ENCODE measurements around the gene TMPRSS13. TPM values are rescaled to one million over a fixed set of nuclear protein-coding genes. Genes with fewer than 3 reads are reported as not detected.

TMPRSS13 gene
- total RNA-seq, 2 experiments from 2014 or later: 0.79 to 1.1 TPM

DNA sequence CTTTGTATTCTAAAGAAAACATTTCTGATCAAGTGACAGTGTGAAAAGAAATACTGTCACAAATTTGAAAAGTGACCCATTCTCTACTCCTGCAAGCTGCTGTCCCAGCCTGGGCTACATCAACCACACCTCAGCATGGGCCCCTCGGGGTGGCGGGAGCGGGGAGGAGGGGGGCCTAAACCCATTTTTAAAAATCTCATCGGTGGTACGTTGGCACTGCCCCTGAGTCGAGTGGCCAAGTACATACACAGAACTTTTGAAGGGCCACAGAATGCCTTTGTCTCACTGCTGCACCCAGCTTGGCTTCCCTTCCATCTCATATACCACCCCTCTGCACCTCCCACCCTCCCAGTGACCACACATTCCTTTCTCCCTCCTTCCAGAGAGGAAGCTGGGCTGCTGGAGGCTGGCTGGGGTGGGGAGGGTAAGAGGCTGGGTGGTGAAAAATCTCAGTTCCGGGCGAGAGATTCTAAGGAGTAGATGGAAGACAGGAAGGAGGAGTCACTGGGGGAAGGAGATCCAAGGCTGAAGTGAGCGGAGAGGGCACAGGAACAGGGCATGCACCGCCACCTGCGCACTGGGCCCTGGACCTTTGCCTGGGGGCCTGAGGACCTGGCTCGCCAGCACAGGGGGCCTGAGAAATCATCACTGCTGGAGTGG, 73.9 kb downstream of the TMPRSS13 start:
- Histone ChIP-seq H3K36me3 (ENCODE audit: insufficient read depth, low read length) (no peaks in the 10 kb centered on the region), H4K20me1 (ENCODE audit: insufficient read depth, low read length) (no peaks in the 10 kb centered on the region), H3K27ac (ENCODE audit: low read depth, low read length, poor library complexity, severe bottlenecking) (no peak overlapping the region), H3K9me2 (ENCODE audit: insufficient read depth, low read length) (no peaks in the 10 kb centered on the region), H3K4me2 (ENCODE audit: low read length) (no peak overlapping the region), H3K79me2 (ENCODE audit: insufficient read depth, low read depth, low read length) (no peaks in the 10 kb centered on the region), H3K4me1 (ENCODE audit: insufficient read depth, low read length, poor library complexity, severe bottlenecking) (no peaks in the 10 kb centered on the region), H3K4me3 (ENCODE audit: low read depth, low read length, poor library complexity, severe bottlenecking) (no peak overlapping the region), H2AFZ (ENCODE audit: low read length) (no peak overlapping the region), H3K9me3 (ENCODE audit: low read length) (no peaks in the 10 kb centered on the region)
- BruUV-seq (replicated peaks): no TSS peak
- ChIA-PET POLR2A (no interaction called here), CTCF (ENCODE audit: unreplicated experiment) (no interaction called here)
- DNase-seq (ENCODE audit: low spot score): no peak
- no peak for TF ChIP-seq EZH2phosphoT487 (IDR thresholded peaks at IDR 0.05; ENCODE audit: borderline replicate concordance, low read depth, low read length)
- TF ChIP-seq, protein P1, sequence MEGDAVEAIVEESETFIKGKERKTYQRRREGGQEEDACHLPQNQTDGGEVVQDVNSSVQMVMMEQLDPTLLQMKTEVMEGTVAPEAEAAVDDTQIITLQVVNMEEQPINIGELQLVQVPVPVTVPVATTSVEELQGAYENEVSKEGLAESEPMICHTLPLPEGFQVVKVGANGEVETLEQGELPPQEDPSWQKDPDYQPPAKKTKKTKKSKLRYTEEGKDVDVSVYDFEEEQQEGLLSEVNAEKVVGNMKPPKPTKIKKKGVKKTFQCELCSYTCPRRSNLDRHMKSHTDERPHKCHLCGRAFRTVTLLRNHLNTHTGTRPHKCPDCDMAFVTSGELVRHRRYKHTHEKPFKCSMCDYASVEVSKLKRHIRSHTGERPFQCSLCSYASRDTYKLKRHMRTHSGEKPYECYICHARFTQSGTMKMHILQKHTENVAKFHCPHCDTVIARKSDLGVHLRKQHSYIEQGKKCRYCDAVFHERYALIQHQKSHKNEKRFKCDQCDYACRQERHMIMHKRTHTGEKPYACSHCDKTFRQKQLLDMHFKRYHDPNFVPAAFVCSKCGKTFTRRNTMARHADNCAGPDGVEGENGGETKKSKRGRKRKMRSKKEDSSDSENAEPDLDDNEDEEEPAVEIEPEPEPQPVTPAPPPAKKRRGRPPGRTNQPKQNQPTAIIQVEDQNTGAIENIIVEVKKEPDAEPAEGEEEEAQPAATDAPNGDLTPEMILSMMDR (conservative IDR thresholded peaks at IDR 0.05; ENCODE audit: low read length): no peak
- intact Hi-C loops (cut with micrococcal nuclease; ENCODE audit: unreplicated experiment): no loop called here

DNA sequence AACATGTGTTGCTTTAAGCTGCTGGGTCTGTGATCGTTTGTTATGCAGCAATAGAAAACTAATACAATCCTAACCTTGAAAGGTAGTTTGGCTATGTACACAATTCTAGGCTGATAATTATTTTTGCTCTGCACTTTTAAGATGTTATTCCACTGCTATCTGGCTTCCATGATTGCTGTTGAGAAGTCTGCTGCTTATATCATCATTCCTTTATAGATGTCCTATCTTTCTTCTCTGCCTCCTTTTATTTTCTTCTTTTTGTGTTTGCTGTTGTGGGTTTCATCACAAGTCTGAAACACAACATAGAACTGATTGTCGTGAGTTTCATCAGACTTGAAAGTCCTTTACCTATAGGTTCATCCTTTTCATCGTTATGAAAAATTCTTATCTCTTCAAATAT, 76.9 kb downstream of the TMPRSS13 start:
- no peaks in the 10 kb centered on the region for H3K79me2 ChIP-seq (ENCODE audit: insufficient read depth, low read depth, low read length)
- H3K4me3 ChIP-seq (ENCODE audit: low read depth, low read length, poor library complexity, severe bottlenecking): no peak overlapping the region
- H3K9me3 ChIP-seq (ENCODE audit: low read length): no peaks in the 10 kb centered on the region
- no peak overlapping the region for H2AFZ ChIP-seq (ENCODE audit: low read length)
- no peak for DNase-seq (ENCODE audit: low spot score)
- no TSS peak for BruUV-seq (replicated peaks)
- H3K4me1 ChIP-seq (ENCODE audit: insufficient read depth, low read length, poor library complexity, severe bottlenecking): no peaks in the 10 kb centered on the region
- H3K9me2 ChIP-seq (ENCODE audit: insufficient read depth, low read length): no peaks in the 10 kb centered on the region
- H3K36me3 ChIP-seq (ENCODE audit: insufficient read depth, low read length): no peaks in the 10 kb centered on the region
- ChIA-PET CTCF (ENCODE audit: unreplicated experiment) (no interaction called here), POLR2A (no interaction called here)
- TF ChIP-seq EZH2phosphoT487 (IDR thresholded peaks at IDR 0.05; ENCODE audit: borderline replicate concordance, low read depth, low read length): no peak
- TF ChIP-seq, protein P1 (conservative IDR thresholded peaks at IDR 0.05; ENCODE audit: low read length): no peak
- no peaks in the 10 kb centered on the region for H4K20me1 ChIP-seq (ENCODE audit: insufficient read depth, low read length)
- intact Hi-C loops (cut with micrococcal nuclease; ENCODE audit: unreplicated experiment): no loop called here
- H3K27ac ChIP-seq (ENCODE audit: low read depth, low read length, poor library complexity, severe bottlenecking): no peak overlapping the region
- no peak overlapping the region for H3K4me2 ChIP-seq (ENCODE audit: low read length)

DNA sequence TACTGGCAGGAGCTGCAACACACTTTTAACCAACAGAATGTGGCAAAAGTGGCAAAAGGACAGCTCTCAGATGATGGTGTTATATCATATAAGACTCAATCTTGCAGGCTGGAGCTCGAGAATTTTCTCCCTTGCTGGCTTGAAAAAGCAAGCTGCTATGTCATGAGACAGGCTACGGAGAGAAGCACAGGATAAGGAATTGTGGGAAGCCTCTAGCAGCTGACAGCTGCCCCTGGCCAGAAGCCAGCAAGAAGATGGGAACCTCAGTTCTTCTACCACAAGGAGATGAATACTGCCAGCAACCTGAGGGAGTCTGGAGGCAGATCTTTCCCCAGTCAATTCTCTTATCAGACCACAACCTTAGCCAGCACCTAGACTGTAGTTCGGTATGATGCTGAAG, 77.3 kb downstream of the TMPRSS13 start:
- TF ChIP-seq EZH2phosphoT487 (IDR thresholded peaks at IDR 0.05; ENCODE audit: borderline replicate concordance, low read depth, low read length): no peak
- TF ChIP-seq, protein P1 (conservative IDR thresholded peaks at IDR 0.05; ENCODE audit: low read length): no peak
- no peaks in the 10 kb centered on the region for H3K79me2 ChIP-seq (ENCODE audit: insufficient read depth, low read depth, low read length)
- no peaks in the 10 kb centered on the region for H3K4me1 ChIP-seq (ENCODE audit: insufficient read depth, low read length, poor library complexity, severe bottlenecking)
- no peak overlapping the region for H3K27ac ChIP-seq (ENCODE audit: low read depth, low read length, poor library complexity, severe bottlenecking)
- intact Hi-C loops (cut with micrococcal nuclease; ENCODE audit: unreplicated experiment): no loop called here
- no peak overlapping the region for H3K4me2 ChIP-seq (ENCODE audit: low read length)
- no peak overlapping the region for H3K4me3 ChIP-seq (ENCODE audit: low read depth, low read length, poor library complexity, severe bottlenecking)
- no peaks in the 10 kb centered on the region for H3K9me2 ChIP-seq (ENCODE audit: insufficient read depth, low read length)
- H3K36me3 ChIP-seq (ENCODE audit: insufficient read depth, low read length): no peaks in the 10 kb centered on the region
- H3K9me3 ChIP-seq (ENCODE audit: low read length): no peaks in the 10 kb centered on the region
- POLR2A ChIA-PET: no interaction called here
- H2AFZ ChIP-seq (ENCODE audit: low read length): no peak overlapping the region
- no peaks in the 10 kb centered on the region for H4K20me1 ChIP-seq (ENCODE audit: insufficient read depth, low read length)
- CTCF ChIA-PET (ENCODE audit: unreplicated experiment): interaction anchor here (0.6 kb wide), 1 partner anchor 95 kb away, joined by 3 read pairs; no protein-coding TSS in a partner anchor
- no peak for DNase-seq (ENCODE audit: low spot score)
- BruUV-seq (replicated peaks): no TSS peak

All from OCI-LY7 (cell line).